Activated CD4-positive, alpha-beta T cell treated with anti-CD3 and anti-CD28 coated beads, Interleukin-2, amount 50 U/mL, for 4 hours (primary cell): ENCODE measurements around the gene S100A3.
"Not testable (repeated sequence)": the region's sequence is repeated elsewhere in the genome, so short reads cannot be mapped to it uniquely, and the experiment has no call there.

Experiments
- DNase-seq, 2 experiments: peaks; one replicate each; pipeline ENCODE4 v3.0.0-alpha.2; 2020

S100A3 gene

DNA sequence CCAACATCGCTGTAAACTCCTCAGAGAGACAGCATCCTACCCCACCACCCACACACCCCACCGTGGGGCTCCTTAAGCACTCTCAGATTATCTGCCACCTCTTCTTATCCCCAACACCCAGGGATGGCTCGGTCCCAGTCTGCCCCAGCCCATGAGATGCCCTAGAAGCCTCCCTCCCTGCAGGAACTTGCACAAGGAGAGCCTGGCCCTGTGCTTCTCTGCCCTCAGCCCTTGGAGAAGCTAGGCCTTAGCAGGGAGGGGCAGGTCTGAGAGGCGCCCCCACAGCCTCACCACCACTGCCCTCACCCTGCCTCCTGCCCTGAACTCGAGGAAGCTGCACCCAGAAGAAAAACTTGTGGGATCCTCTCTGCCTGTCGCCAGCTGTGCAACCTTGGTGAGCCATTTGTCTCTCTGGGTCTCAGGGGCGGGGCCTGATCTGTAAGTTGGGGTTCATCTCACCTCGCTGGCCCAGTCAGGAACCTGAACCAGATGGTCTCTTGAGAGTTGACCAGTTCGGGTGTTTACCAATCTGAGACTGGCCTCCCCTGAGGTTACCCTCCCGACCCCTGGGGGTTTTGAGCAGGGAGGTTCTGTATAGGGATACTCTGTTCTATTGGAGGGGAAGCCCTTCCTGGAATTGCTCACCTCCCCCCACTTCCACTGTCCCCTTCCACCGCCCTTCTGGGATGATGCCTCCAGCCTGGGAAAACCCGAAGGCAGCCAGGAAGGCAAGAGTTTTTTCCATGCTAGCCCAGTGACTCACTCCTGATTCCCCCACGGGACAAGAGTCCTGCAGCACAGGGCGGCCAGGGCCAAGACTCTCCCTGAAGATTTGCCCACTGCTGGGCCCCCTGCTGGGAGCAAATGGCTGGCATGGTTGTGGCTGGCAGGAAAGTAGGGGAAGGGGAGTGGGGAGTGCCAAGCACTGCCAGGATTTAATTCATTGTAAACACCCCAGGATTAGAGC, at the start of gene S100A3:
Gene S100A3 (minus strand): TSS at position 537 of the 967 bp plus-strand sequence. CDS start 773 bp downstream, outside the sequence.
- no peak for DNase-seq

- no peak for DNase-seq
Observed at GRCh38 chr1:153598309-153599172, 49.5 kb upstream of the S100A3 start.

DNA sequence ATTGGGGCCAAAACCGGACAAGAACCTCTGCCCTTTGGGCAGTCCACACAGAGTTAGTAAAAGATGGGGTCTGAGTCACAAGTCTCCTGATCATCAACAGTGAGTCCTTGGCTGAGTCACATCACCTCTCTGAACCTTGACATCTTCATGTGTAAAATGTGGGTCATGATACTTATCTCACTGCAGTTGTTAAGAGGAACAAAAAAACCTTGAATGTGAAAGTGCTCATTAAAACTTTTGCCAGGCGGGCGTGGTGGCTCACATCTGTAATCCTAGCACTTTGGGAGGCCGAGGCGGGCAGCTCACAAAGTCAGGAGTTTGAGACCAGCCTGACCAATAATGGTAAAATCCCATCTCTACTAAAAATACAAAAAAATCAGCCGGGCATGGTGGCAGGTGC, 48.1 kb upstream of the S100A3 start:
- DNase-seq = no peak

DNA sequence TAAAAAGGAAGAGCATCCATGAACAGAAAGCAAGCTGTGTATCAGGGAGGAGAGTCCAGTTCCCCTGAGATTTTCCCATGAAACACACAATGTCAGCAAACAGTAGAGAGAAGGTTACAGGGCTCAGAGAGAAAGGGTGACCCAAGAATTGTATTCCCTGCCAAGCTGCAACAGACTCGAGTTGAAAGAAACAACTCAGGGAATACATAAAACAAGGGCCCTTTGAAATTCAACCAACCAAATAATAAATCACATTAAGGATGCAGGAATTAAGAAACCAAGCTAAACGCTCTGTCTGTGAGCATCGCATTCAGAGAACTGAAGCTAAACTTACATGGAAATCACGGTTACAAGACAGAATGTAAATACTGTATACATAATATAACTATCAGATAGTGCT, 43.7 kb upstream of the S100A3 start:
- no peak for DNase-seq

- DNase-seq = no peak
Observed at GRCh38 chr1:153588482-153588881, 39.4 kb upstream of the S100A3 start.

DNA sequence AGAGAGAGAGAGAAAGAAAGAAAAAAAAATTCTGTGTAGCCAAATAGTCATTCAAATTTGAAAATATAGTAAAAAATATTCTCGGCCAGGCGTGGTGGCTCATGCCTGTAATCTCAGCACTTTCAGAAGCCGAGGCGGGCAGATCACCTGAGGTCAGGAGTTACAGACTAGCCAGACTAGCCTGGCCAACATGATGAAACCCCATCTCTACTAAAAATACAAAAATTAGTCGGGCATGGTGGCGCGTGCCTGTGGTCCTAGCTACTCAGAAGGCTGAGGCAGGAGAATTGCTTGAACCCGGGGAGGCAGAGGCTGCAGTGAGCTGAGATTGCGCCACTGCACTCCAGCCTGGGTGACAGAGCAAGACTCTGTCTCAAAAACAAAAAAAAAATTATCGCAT, 39.0 kb upstream of the S100A3 start:
- DNase-seq = not testable (repeated sequence)

GRCh38 chr1:153587314-153587713, 38.3 kb upstream of the S100A3 start:
- no peak for DNase-seq

GRCh38 chr1:153586347-153586746, 37.3 kb upstream of the S100A3 start:
- DNase-seq = no peak

DNA sequence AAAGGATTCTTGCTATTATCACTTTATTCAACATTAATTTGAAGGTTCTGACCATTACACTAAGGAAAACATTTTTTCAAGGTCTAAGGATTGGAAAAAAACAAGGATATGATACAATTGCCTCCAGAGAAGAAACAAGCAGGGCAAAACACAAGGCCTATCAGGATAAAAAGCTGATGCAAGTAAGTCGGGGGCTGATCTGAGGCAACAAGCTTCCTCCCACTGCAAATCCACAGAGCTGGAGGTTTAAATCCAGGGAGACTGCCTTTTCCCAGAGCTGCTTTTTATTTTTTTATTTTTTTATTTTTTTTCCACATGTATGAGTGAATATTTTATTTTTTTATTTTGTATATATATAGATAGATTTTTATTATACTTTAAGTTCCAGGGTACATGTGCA, 35.9 kb upstream of the S100A3 start:
- DNase-seq = no peak

- DNase-seq = no peak
Observed at GRCh38 chr1:153583976-153584375, 34.9 kb upstream of the S100A3 start.

DNA sequence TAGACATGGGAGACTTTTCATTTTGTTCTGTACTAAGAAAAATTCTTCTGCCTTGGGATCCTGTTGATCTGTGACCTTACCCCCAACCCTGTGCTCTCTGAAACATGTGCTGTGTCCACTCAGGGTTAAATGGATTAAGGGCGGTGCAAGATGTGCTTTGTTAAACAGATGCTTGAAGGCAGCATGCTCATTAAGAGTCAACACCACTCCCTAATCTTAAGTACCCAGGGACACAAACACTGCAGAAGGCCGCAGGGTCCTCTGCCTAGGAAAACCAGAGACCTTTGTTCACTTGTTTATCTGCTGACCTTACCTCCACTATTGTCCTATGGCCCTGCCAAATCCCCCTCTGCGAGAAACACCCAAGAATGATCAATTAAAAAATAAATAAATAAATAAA, 34.5 kb upstream of the S100A3 start:
- not testable (repeated sequence) for DNase-seq

- not testable (repeated sequence) for DNase-seq
Observed at GRCh38 chr1:153582836-153583235, 33.8 kb upstream of the S100A3 start.

DNA sequence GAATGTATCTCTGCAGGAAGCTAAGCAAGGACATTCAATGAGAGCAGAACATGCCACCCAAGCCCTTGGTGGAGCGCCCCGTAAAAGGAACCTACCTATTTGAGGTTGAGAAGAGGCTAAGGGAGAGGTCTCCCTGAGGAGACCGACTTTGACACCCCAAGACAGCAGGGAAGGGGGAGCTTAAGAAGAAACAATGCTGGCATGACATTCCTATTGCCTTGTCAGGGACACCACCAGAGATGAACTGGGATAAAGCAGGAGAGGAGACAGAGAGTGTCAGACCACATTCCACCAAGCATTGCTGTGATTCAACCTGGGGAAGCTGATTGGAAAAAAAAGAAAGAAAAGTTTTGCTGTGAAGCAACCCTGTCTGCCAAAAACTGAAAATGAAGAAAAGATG, 29.9 kb upstream of the S100A3 start:
- DNase-seq = no peak

GRCh38 chr1:153578490-153578889, 29.4 kb upstream of the S100A3 start:
- DNase-seq = no peak

- no peak for DNase-seq
Observed at GRCh38 chr1:153577624-153578051, 28.6 kb upstream of the S100A3 start.

DNA sequence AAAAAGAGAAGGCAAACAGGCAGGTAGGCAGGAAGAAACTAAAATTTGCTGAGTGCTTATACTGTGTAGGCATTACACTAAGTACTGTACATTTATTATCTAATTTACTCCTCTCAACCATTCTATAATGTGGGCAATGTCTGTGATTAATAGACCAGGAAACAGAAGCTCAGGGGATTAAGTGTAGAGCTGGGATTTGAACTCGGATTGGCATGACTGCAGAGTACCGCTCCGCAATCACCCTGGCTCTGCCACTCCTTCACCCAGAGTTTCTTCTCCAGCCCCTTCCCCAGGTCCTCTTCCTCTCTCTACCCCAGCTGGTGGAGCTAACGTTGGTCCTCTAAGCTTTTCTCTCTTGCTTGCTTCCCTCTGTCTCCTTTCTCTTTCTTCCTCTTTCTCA, 28.1 kb upstream of the S100A3 start:
- no peak for DNase-seq

GRCh38 chr1:153575497-153575896, 26.4 kb upstream of the S100A3 start:
- not testable (repeated sequence) for DNase-seq

- DNase-seq = not testable (repeated sequence)
Observed at GRCh38 chr1:153575081-153575491, 26.0 kb upstream of the S100A3 start.

DNA sequence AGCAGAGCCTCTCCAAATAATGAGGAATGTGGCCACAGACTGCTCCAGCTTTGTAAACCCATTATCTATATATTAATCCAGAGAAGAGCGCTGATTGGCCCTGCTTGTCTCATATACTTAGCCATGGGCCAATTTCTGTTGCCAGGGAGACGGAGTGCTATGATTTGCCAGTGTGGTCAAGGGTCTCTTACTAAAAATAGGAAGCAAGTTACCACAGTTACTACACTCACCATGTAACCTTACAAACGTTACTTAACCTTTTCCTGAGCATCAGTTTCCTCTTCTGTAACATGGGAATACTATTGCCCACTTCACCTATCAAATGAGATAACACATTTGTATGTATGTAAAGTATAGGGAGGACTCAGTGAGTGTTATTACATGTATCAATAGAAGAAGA, 24.3 kb upstream of the S100A3 start:
- no peak for DNase-seq

DNA sequence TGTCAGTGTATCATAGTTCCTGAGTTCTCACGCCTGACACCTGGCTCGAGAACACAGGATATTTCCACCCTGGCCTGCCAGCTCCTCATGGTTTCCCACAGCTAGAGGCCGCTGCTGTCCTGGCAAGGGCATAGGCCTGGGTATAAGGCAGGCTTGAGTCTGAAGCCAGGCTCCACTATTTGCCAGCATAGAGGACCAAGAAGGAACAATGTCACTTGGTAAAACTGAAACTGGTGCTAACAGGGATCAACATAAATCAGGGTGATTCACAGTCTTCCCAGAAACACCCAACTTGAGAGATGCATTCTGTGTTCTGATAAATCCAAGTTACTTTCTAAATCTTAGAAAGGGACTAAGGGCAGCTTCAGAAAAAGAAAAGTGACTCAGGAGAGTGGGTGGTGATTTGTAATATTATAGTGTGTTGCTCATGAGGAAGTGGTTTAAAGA, 23.5 kb upstream of the S100A3 start:
- DNase-seq = peak; percentile 31 to 32

DNA sequence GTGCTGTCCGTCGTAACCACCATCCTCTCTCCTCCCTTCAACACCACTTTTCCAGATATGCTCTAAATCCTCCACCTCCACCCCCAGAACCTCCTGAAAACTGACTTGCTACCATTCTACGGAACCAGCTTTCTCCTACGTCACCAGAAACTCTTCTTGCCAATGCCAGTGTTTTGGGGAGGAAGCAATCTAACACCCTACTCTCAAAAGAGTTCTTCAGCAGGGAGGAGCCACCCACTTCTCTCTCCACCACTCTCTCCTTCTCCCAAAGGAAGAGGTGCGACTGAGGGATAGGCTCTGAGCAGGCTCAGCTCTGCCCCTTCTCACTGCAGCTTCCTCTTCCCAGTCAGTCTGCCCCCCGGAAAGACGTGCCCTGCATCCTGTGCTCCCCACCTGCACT, 22.6 kb upstream of the S100A3 start:
- DNase-seq = no peak

DNA sequence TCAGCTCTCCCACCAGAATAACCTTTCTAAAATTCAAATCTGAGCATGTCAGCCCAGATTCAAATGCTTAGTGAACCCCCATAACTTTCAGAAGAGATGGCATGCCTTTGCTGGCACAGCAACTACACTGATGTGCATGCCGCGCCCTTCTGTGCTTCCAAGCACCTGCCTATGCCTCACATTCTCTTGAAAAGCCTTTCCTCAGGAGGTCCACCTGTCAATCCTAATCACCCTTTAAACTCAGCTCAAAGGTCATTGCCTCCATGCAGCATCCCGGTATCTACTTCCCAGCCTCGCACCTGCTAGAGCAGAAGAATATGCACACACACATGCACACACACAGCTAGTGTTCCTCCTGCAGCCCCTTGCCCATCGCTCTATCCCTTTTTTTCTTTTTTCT, 21.8 kb upstream of the S100A3 start:
- no peak for DNase-seq

DNA sequence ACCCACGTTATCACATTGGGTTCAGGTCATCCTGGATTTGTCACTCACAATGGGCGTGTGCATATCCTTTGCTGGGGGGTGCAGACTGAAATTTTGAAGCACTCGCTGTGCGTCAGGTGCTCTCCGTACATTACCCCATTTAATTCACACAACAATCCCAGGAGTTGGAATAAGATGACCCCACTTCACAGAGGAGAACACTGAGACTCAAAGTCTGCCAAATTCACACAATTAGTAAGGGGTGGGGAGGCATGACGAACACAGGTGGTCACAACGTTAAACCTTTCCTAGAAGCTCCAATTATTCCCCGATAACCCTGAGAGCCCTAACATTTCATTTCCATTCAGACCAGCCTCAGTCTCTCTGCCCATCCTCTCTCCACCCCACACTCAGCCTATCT, 20.4 kb upstream of the S100A3 start:
- no peak for DNase-seq
